HEK293 (cell line): ENCODE results near the gene SLC22A3.

Experiments used
- ZNF366 ChIP-seq: fragments of 450-650 bp; formaldehyde crosslinking; conservative IDR thresholded peaks from 2 replicates; pipeline ENCODE4 v1.5.1; 2016; ENCODE audit warnings: missing biosample characterization, missing genetic modification characterization
- TF ChIP-seq, protein P1 (sequence below): fragments of 450-650 bp; formaldehyde crosslinking; IDR thresholded peaks from 2 replicates; pipeline ENCODE4 v1.5.1; 2016; ENCODE audit warnings: missing biosample characterization, missing genetic modification characterization

DNA sequence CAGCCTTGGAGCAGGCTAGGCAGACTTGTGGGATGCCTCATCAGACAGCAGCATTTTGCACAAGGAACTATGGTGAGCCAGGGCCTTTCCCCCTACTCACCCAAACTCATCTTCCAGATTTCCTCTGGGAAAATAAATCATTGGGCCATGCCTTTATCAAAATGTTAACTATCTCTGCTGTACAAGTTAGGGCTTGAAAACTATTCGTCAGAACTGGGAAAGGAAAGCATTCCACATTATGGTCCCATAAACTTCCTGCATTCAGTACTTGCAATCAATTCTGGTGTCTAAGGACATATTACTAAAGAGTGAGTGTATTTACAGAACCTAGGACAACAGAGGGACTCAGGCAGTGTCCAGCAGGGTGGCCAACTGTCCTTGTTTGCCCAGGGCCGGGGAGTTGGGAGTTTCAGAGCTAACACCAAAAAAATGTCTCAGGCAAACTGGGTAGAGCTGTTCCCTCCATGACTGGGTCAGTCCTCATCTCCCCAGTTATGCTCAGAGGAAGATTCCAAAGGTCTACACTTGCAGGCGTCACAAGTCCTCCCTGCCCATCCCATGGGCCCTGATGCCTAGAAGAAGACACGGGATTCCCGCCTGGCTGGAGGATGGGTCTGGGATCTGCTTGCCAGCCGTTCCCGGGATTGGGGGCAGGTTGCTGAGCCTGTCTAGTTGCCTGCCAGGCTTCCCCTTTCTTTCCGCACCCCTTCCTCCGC lies 72.2 kb downstream of the SLC22A3 start:
- no peak for TF ChIP-seq ZNF366
- TF ChIP-seq, protein P1, sequence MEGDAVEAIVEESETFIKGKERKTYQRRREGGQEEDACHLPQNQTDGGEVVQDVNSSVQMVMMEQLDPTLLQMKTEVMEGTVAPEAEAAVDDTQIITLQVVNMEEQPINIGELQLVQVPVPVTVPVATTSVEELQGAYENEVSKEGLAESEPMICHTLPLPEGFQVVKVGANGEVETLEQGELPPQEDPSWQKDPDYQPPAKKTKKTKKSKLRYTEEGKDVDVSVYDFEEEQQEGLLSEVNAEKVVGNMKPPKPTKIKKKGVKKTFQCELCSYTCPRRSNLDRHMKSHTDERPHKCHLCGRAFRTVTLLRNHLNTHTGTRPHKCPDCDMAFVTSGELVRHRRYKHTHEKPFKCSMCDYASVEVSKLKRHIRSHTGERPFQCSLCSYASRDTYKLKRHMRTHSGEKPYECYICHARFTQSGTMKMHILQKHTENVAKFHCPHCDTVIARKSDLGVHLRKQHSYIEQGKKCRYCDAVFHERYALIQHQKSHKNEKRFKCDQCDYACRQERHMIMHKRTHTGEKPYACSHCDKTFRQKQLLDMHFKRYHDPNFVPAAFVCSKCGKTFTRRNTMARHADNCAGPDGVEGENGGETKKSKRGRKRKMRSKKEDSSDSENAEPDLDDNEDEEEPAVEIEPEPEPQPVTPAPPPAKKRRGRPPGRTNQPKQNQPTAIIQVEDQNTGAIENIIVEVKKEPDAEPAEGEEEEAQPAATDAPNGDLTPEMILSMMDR (tag by site-specific recombination) = no peak
